Embryonic facial prominence (tissue), 1 donor: Measurements from ENCODE around the gene MAP2K6.

Source experiments
- DNase-seq: peaks from one replicate; pipeline ENCODE4 v3.0.0-alpha.2; 2016; ENCODE audit errors: extremely low spot score

The MAP2K6 gene

GRCh38 chr17:69492410-69493071 is 78.0 kb downstream of the MAP2K6 start:
- no peak for DNase-seq

- no peak for DNase-seq
Observed at GRCh38 chr17:69495787-69496186, 81.3 kb downstream of the MAP2K6 start.

- no peak for DNase-seq
Observed at GRCh38 chr17:69497161-69497560, 82.7 kb downstream of the MAP2K6 start.

- no peak for DNase-seq
Observed at GRCh38 chr17:69499318-69499717, 84.8 kb downstream of the MAP2K6 start.

GRCh38 chr17:69500911-69501429 is 86.5 kb downstream of the MAP2K6 start:
- DNase-seq, result no peak

GRCh38 chr17:69501591-69502468 is 87.3 kb downstream of the MAP2K6 start:
- DNase-seq, result peak; percentile 83

GRCh38 chr17:69503711-69504110 is 89.2 kb downstream of the MAP2K6 start:
- DNase-seq, result no peak

GRCh38 chr17:69505740-69506139 is 91.2 kb downstream of the MAP2K6 start:
- DNase-seq, result no peak

GRCh38 chr17:69506489-69506888 is 92.0 kb downstream of the MAP2K6 start:
- DNase-seq, result no peak

- DNase-seq, result no peak
Observed at GRCh38 chr17:69508814-69509213, 94.3 kb downstream of the MAP2K6 start.

- DNase-seq, result no peak
Observed at GRCh38 chr17:69511250-69511649, 96.8 kb downstream of the MAP2K6 start.

- DNase-seq, result no peak
Observed at GRCh38 chr17:69512946-69513345, 98.4 kb downstream of the MAP2K6 start.

GRCh38 chr17:69516225-69516624 is 101.7 kb downstream of the MAP2K6 start:
- DNase-seq, result no peak

GRCh38 chr17:69516911-69517310 is 102.4 kb downstream of the MAP2K6 start:
- no peak for DNase-seq

GRCh38 chr17:69518951-69519350 is 104.5 kb downstream of the MAP2K6 start:
- no peak for DNase-seq

GRCh38 chr17:69523244-69523861 is 108.9 kb downstream of the MAP2K6 start:
- DNase-seq, result no peak

- no peak for DNase-seq
Observed at GRCh38 chr17:69524854-69525253, 110.4 kb downstream of the MAP2K6 start.

GRCh38 chr17:69525920-69526841 is 111.7 kb downstream of the MAP2K6 start:
- DNase-seq, result peak; percentile 56

GRCh38 chr17:69528035-69528434 is 113.5 kb downstream of the MAP2K6 start:
- DNase-seq, result no peak

- DNase-seq, result no peak
Observed at GRCh38 chr17:69533481-69534234, 119.2 kb downstream of the MAP2K6 start.

- no peak for DNase-seq
Observed at GRCh38 chr17:69534235-69534621, 119.7 kb downstream of the MAP2K6 start.
